GM08714 (cell line): ENCODE results near the gene SFXN1.
"Not testable (repeated sequence)": the region's sequence is repeated elsewhere in the genome, so short reads cannot be mapped to it uniquely, and the experiment has no call there.

ENCODE experiments used
- H3K4me3 ChIP-seq: fragments of 200-500 bp; sonication (Bioruptor generic); 2 replicates; pipeline ENCODE4 v1.5.1; 2014; ENCODE audit warnings: mild to moderate bottlenecking, low read length, inconsistent platforms
- ZNF274 ChIP-seq: IDR thresholded peaks from 2 replicates; pipeline ENCODE4 v1.6.1; 2012; ENCODE audit warnings: mild to moderate bottlenecking, low read depth, low read length

The SFXN1 gene, protein sequence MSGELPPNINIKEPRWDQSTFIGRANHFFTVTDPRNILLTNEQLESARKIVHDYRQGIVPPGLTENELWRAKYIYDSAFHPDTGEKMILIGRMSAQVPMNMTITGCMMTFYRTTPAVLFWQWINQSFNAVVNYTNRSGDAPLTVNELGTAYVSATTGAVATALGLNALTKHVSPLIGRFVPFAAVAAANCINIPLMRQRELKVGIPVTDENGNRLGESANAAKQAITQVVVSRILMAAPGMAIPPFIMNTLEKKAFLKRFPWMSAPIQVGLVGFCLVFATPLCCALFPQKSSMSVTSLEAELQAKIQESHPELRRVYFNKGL

DNA sequence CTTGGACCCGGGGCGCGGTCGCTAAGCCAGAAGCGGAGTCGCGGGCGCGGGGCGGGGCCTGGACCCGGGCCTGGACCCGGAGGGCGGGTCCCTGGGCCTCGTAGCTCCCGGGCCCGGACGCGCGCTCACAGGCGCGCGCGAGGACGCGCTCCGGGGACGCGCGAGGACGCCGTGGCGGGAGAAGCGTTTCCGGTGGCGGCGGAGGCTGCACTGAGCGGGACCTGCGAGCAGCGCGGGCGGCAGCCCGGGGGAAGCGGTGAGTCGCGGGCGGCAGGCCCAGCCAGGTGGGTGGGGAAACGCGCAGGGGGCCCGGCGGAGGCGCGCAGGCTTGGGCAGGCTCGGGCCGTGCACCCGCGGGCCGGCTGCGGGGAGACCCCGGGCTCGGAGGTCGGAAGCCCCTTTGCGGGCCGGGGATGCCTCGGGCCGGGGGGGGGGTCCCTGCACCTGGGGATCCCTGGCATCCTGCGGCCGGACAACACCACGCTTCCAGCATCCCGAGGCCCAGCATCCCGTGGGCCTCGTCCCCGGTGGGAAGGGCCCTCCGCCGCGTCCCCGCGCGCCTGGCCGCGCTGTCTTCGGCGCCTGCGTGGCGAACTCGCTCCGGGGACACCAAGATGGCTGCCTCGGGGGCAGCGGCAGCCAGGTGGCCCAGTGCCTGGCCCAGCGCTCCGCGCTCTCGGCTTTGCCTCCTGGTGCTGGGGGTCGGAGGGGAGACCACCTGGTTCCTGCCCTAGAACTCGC, at the start of gene SFXN1:
Gene SFXN1 (plus strand): TSS at position 177 of the 741 bp plus-strand sequence. CDS start 13,544 bp downstream, outside the sequence.
- peak within 1 kb of the TSS; percentile 98 for H3K4me3 ChIP-seq
- TF ChIP-seq ZNF274, result no peak

DNA sequence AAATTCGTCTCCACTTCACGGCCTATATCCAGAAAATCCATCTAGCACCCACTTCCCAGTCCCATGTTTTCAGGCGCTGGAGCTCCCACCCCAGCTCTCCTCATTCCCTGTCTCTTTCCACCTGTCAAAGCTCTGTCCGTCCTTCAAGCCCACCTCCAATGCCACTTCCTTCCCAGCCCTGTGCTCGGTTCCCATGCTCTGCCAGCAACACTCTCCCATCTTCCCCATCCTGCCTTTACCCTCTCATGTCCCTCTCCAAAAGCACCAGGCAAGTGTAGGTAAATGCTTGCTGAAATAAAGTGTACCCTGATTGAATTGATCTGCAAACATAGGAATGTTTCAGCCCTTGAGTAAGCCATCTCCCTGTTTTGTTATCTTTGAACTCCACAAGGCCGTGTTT, 43.6 kb upstream of the SFXN1 start:
- no peak for TF ChIP-seq ZNF274

DNA sequence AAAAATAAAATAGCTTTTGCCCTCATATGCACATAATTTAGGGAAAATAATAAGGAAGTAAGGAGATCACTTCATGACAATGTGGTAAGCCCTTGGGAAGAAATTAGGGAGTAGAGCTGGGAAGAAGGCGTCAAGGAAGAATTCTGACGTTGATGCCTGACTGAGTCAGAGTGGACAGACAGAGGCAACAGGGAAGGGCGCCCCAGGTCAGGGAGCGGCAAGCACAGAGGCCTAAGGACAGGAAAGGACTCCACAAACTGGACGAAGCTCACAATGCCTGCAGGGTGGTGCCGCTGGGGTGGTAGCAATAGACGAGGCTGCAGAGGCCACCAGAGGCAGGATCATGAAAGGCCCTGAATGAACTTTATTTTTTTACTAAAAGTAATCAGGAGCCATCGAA, 42.0 kb upstream of the SFXN1 start:
- no peak overlapping the region for H3K4me3 ChIP-seq
- no peak for TF ChIP-seq ZNF274

More for the DNA sequence above, 43.6 kb upstream of the SFXN1 start:
- H3K4me3 ChIP-seq, result no peak overlapping the region

DNA sequence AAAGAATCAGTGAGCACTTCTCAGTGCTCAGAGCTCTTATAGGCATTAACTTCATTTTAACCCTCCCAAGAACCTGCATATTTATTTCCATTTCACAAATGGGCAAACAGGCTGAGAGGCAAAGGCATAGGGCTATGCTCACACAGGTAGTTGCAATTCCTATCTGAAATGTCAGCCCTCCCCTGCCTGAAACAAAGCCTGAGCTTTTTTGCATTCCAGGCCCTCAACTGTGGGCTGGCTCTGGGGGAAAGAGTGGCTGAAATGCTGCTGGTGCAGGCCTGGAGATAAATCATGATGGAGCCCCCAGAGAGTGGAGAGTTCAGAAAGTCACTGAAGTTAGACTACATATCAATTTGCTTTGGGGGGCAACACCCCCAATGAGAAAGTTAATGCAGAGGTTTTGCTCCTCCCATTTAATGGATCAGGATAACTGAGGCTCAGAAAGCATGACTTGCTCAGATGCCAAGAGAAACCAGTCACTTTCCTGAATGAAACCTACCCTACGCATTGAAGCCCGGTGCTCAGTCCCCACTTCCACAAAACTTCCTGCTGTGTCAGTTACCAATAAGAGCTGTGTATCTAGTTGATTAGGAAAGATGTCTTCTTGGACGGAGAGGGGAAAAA, 40.0 kb upstream of the SFXN1 start:
- H3K4me3 ChIP-seq, result no peak overlapping the region
- no peak for TF ChIP-seq ZNF274

DNA sequence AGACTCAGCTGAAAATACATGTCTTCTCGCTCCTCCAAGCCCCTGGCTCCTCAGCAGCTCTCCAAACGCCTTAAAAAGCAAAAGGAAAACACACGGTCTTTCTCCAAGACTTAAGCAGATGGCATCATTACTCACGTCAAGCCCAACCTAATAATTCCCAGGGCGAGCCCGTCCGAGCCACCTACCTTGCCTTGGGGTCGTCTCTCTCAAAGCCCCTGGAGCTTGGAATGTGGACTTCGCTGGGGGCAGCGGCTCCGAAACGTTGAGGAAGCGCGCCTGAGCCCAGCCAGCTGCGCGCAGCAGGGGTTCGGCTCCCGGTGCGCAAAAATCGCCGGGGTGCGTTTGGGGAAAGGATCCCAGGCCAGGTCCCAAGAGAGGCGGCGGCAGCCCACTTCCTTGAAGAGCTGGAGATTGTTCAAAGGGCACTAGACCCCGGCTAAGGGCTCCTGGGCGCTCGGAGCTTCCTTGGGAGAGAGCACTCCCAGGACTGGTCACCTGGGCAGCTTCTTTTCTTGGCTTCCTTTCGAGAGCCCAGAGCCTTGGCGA, 34.8 kb upstream of the SFXN1 start:
- no peak for TF ChIP-seq ZNF274
- no peak overlapping the region for H3K4me3 ChIP-seq

DNA sequence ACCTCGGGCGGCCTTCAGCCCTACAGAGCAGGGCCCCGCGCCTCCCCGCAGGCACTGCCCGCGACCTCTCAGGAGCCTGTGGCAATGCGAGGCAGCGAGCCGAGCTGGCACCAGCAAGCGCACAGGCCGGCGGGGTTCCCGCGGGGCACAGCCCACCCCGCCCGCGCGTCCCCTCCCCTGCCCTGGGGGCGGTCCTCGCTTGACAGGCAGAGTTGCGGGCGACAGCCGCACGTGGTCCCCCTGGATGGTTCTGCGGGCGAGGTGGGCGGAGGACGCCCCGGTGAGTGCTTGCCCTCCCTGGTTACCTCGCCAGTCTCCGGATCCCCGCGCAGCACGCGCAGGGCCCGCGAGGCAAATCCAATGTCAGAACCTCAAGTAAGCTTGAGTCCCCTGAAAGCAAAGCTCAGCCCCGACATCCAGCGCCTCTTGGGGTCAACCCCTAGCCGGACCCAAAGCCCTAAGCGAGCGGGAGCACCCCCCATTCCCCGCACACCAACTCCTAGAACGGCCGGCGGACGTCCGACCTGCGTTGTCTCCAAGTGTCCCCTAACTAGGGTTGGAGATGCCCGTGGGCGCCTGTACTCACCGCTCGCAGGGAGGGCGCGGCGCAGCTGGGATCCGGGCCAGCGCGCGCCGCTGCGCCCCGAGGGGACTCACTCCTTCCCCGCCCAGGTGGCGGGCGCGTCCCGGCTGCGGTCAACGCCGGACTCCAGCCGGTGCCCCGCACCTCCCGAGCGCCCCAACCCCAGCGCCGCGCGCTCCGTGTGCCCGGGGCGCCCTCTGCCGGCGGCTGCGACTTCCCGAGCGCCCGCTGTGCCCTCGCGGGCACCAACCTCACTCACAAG, 34.1 kb upstream of the SFXN1 start, which contains the start of gene DRD1:
Gene DRD1 (minus strand): TSS at position 123 of the 845 bp plus-strand sequence. CDS start 1,083 bp downstream, outside the sequence.
- no peak for TF ChIP-seq ZNF274
- no peak within 1 kb of the TSS for H3K4me3 ChIP-seq

DNA sequence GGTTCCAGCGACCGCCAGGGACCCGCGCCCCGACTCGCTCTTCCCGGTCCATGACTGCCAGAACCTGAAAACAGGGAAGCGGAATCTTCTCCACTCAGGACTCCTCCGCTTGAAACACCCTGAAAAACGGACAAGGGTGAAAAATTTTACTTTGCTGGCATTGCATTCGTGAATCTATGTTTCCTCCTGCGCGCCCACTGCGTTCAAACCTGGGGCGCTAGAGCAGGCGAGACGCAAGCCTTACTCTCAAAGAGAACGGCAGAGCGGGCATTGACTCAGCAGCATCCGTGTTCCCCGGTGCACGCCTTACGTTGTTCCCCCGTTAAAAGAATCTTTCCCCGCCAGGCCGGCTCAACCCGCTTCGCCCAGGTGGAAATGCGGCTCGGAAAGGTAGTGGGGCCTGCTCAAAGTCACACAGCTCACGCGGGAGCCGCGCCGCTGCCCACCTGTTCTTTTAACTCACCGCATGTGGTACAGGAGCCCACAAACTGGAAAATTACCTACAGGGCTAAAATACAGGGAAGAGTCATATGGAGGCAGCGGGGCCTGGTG, 33.4 kb upstream of the SFXN1 start:
- TF ChIP-seq ZNF274, result no peak
- H3K4me3 ChIP-seq, result no peak overlapping the region

DNA sequence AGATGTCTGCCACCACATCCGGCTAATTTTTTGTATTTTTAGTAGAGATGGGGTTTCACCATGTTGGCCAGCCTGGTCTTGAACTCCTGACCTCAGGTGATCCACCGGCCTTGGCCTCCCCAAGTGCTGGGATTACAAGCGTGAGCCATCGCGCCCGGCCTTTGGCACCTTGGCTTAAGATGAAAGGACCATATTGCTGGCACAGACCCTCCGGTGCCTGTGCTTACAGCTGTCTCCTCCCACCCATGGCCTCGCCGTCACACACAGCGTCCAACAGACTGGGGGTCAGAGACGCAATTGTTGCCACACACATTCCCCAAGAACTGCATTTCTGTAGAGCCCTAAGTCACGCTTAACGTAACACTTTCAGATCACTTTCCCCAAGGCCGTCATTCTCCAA, 32.0 kb upstream of the SFXN1 start:
- H3K4me3 ChIP-seq, result not testable (repeated sequence)

DNA sequence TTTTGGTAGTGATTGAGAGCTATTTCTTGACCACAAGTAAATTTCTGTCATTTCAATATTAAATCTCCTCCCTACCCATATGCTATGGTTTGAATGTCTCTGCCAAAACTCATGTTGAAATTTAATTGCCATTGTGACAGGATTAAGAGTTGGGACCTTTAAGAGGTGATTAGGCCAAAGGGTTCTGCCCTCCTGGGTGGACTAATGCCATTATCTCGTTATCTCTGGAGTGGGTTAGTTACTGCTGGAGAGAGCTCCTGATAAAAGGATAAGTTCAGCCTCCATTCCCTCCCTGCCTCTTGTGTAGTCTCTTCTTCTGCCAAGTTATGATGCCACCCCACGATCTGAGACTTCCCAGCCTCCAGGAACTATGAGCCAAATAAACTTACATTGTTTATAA, 30.8 kb upstream of the SFXN1 start:
- no peak overlapping the region for H3K4me3 ChIP-seq
- TF ChIP-seq ZNF274, result no peak

DNA sequence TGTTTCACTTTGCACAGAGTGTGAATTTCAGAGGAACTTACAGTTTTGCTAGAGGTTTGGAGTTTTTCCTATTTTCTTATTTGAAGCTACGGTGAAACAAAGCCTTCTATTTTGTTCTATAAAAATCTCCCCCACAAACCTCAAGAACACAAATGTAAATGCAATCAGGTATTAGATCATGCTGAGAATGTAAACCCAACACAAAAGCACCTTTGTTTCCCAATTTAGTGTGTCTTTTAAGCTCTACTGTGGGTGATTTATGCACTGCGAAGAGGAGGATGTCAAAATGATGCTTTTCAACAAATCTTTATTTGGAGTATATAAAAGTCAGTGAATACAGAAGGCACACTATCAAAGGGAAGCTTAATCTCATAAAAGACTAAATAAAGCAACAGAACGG, 30.1 kb upstream of the SFXN1 start:
- H3K4me3 ChIP-seq, result no peak overlapping the region
- TF ChIP-seq ZNF274, result no peak

DNA sequence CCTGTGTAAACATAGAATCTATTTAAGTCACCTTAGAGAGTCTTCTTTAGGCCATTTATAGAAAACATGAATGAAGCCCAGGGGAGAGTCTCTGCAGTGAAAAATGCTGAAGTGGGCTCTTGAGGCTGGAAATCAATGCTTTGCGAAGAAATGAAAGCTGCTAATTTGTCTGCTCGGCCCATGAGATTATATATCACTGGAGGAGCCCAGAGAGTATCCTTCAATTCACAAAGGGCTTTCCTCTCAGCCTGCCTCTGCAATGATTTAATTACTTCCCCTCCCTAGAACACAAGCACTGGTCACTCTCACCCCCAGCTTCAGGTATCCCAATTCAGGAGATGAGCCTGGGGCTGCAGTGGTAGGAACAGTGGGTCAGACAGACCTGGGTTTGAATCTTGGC, 26.2 kb upstream of the SFXN1 start:
- H3K4me3 ChIP-seq, result no peak overlapping the region
- TF ChIP-seq ZNF274, result no peak

DNA sequence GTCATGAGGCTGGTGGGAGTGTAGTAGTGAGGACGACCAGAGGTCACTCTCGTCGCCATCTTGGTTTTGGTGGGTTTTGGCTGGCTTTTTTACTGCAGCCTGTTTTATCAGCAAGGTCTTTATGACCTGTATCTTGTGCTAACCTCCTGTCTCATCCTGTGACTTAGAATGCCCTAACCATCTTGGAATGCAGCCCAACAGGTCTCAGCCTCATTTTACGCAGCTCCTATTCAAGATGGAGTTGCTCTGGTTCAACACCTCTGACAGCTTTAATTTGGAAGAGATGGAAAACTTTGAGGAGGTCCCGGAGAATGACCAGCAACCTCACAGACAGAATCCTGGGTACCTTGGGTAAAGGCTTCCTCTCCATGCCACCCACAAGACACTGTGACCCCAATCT, 24.0 kb upstream of the SFXN1 start:
- not testable (repeated sequence) for H3K4me3 ChIP-seq

DNA sequence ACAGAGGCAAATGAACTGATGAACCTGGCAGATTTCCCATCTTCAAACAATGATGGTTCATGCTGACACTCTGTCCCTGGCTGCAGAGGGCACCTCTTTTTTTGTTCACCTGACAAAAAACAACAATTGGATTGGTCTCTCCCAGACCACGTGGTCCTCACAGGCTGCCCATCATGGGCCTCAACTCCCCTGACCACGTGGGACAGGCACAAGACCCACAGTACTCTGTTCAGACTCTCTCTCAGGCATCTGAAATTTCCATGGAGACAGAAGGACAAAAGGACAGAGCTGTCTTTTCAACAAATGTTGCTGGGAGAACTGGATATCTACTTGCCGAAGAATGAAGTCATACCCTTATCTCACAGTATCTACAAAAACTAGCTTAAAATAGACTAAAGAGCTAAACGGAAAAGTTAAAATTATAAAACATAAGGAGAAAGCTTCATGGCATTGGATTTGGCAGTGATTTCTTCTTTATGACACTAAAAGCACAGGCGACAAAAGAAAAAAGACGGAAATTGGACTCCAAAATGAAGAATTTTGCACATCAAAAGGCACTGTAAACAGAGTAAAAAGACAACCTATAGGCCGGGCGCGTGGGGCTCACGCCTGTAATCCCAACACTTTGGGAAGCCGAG, 22.1 kb upstream of the SFXN1 start:
- TF ChIP-seq ZNF274, result no peak
- H3K4me3 ChIP-seq, result no peak overlapping the region
